GM19043 (cell line): ENCODE results near the gene MED20.

Experiments used
- ATAC-seq: cut with Tn5 transposase; IDR thresholded peaks from one replicate; pipeline ENCODE4 v1.9.1; 2021; ENCODE audit warnings: low read depth; ENCODE audit not compliant: unreplicated experiment

Gene MED20

GRCh38 chr6:41914869-41915530 is 5.9 kb downstream of the MED20 start:
- ATAC-seq = no peak

- no peak for ATAC-seq
These were observed 6.6 kb downstream of the MED20 start for GRCh38 chr6:41914343-41914742.

GRCh38 chr6:41909727-41910126 is 11.2 kb downstream of the MED20 start:
- no peak for ATAC-seq

- no peak for ATAC-seq
These were observed 18.9 kb downstream of the MED20 start for GRCh38 chr6:41901882-41902519.

GRCh38 chr6:41900861-41901260 is 20.1 kb downstream of the MED20 start:
- ATAC-seq = no peak

GRCh38 chr6:41896281-41896680 is 24.7 kb downstream of the MED20 start:
- no peak for ATAC-seq

- ATAC-seq = peak; percentile 74
These were observed 25.4 kb downstream of the MED20 start, which contains the start of gene USP49 for GRCh38 chr6:41895300-41896233. USP49 (minus strand) TSS chr6:41895375; CDS start chr6:41806983, 88,392 bp downstream.

GRCh38 chr6:41894366-41895299 is 26.3 kb downstream of the MED20 start:
- peak; percentile 14 for ATAC-seq

GRCh38 chr6:41892921-41893564 is 27.9 kb downstream of the MED20 start:
- ATAC-seq = no peak

GRCh38 chr6:41887331-41887751 is 33.6 kb downstream of the MED20 start:
- ATAC-seq = no peak

GRCh38 chr6:41885930-41886329 is 35.0 kb downstream of the MED20 start:
- no peak for ATAC-seq

- ATAC-seq = no peak
These were observed 36.0 kb downstream of the MED20 start for GRCh38 chr6:41884957-41885356.

- ATAC-seq = no peak
These were observed 39.4 kb downstream of the MED20 start for GRCh38 chr6:41881506-41881905.

GRCh38 chr6:41878961-41879405 is 42.0 kb downstream of the MED20 start:
- ATAC-seq = no peak

- ATAC-seq = no peak
These were observed 42.7 kb downstream of the MED20 start for GRCh38 chr6:41878246-41878645.

- no peak for ATAC-seq
These were observed 43.8 kb downstream of the MED20 start for GRCh38 chr6:41877051-41877680.

GRCh38 chr6:41874741-41875140 is 46.2 kb downstream of the MED20 start:
- no peak for ATAC-seq

GRCh38 chr6:41872147-41872546 is 48.8 kb downstream of the MED20 start:
- no peak for ATAC-seq

GRCh38 chr6:41871691-41872090 is 49.2 kb downstream of the MED20 start:
- ATAC-seq = no peak
